ENCODE results near the gene PLK5.

DNA sequence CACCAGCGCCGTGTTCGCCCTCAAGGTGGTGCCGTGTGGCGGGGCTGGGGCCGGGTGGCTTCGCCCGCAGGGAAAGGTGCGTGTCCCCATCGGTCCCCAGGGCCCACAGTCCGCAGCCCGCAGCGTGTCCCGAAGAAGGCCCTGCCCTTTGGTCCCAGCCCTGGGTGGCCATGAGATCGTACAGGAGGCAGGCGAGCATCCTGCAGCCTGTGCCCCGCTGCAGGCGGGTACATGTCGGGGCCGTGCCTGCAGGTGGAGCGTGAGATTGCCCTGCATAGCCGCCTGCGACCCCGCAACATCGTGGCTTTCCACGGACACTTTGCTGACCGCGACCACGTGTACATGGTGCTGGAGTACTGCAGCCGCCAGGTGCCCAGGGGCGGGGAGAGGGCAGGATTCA, 1.5 kb downstream of the PLK5 start:
- no peak for TF ChIP-seq JUND (IDR thresholded peaks at IDR 0.05)
- TF ChIP-seq, protein P1, sequence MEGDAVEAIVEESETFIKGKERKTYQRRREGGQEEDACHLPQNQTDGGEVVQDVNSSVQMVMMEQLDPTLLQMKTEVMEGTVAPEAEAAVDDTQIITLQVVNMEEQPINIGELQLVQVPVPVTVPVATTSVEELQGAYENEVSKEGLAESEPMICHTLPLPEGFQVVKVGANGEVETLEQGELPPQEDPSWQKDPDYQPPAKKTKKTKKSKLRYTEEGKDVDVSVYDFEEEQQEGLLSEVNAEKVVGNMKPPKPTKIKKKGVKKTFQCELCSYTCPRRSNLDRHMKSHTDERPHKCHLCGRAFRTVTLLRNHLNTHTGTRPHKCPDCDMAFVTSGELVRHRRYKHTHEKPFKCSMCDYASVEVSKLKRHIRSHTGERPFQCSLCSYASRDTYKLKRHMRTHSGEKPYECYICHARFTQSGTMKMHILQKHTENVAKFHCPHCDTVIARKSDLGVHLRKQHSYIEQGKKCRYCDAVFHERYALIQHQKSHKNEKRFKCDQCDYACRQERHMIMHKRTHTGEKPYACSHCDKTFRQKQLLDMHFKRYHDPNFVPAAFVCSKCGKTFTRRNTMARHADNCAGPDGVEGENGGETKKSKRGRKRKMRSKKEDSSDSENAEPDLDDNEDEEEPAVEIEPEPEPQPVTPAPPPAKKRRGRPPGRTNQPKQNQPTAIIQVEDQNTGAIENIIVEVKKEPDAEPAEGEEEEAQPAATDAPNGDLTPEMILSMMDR (IDR thresholded peaks at IDR 0.05; ENCODE audit: low read depth, low read length, missing input control), result no peak
- TF ChIP-seq RAD21 (IDR thresholded peaks at IDR 0.05), result no peak
- TF ChIP-seq FOXA2 (IDR thresholded peaks at IDR 0.05), result no peak
- TF ChIP-seq GABPA (IDR thresholded peaks at IDR 0.05 in 1 of 2, conservative IDR thresholded peaks at IDR 0.05 in 1 of 2), result no peak
